ENCODE results near the gene TTC36. TPM values are rescaled to one million over a fixed set of nuclear protein-coding genes. Genes with fewer than 3 reads are reported as not detected.
"Not testable (repeated sequence)": the region's sequence is repeated elsewhere in the genome, so short reads cannot be mapped to it uniquely, and the experiment has no call there.

Gene TTC36
- total RNA-seq, 1 donor from 2014 or later: not detected

- no peak for TF ChIP-seq EZH2phosphoT487 (IDR thresholded peaks at IDR 0.05)
- no peak for TF ChIP-seq EZH2 (IDR thresholded peaks at IDR 0.05)
- TF ChIP-seq CTCF (IDR thresholded peaks at IDR 0.05): no peak
- no peaks in the 10 kb centered on the region for H3K27me3 ChIP-seq
- Mint-ChIP-seq H3K27me3 (ENCODE audit: insufficient read depth, low read depth) (no peaks in the 10 kb centered on the region), H3K4me3 (peak overlapping the region; percentile 97), H3K9me3 (no peaks in the 10 kb centered on the region), H3K27ac (peak overlapping the region; percentile 89), H3K36me3 (peaks cover 1% of the 10 kb centered on the region), H3K4me1 (peaks cover 23% of the 10 kb centered on the region)
- peak overlapping the region; percentile 99 for H3K4me3 ChIP-seq
- peak overlapping the region; percentile 93 for H3K27ac ChIP-seq
- H3K36me3 ChIP-seq: no peaks in the 10 kb centered on the region
- peaks cover 5% of the 10 kb centered on the region for H3F3A ChIP-seq (ENCODE audit: low read depth)
- peaks cover 58% of the 10 kb centered on the region for H3K79me2 ChIP-seq (ENCODE audit: low read depth)
- DNase-seq (ENCODE audit: low spot score): peak; percentile 3
- H3K9ac ChIP-seq: peak overlapping the region; percentile 89
- H2AFZ ChIP-seq (replicated peaks): peak overlapping the region; percentile 97
- no peaks in the 10 kb centered on the region for H3K9me3 ChIP-seq (ENCODE audit: low read depth)
- H4K20me1 ChIP-seq (ENCODE audit: low read depth): peaks cover 55% of the 10 kb centered on the region
- peaks cover 14% of the 10 kb centered on the region for H3K4me1 ChIP-seq
- peak overlapping the region; percentile 88 for H3K4me2 ChIP-seq
Measured at GRCh38 chr11:118572981-118573550, 45.8 kb downstream of the TTC36 start.

GRCh38 chr11:118574636-118575035 lies 47.4 kb downstream of the TTC36 start:
- H3F3A ChIP-seq (ENCODE audit: low read depth): peaks cover 5% of the 10 kb centered on the region
- H3K27ac Mint-ChIP-seq: no peak overlapping the region
- H3K36me3 Mint-ChIP-seq: peaks cover 1% of the 10 kb centered on the region
- H3K4me1 Mint-ChIP-seq: peaks cover 23% of the 10 kb centered on the region
- no peak for DNase-seq (ENCODE audit: low spot score)
- no peaks in the 10 kb centered on the region for H3K27me3 Mint-ChIP-seq (ENCODE audit: insufficient read depth, low read depth)
- no peak overlapping the region for H2AFZ ChIP-seq (replicated peaks)
- H3K9me3 ChIP-seq (ENCODE audit: low read depth): no peaks in the 10 kb centered on the region
- peaks cover 14% of the 10 kb centered on the region for H3K4me1 ChIP-seq
- peak overlapping the region; percentile 99 for H3K4me3 ChIP-seq
- H3K79me2 ChIP-seq (ENCODE audit: low read depth): peaks cover 74% of the 10 kb centered on the region
- no peak for TF ChIP-seq CTCF (IDR thresholded peaks at IDR 0.05)
- no peak for TF ChIP-seq EZH2phosphoT487 (IDR thresholded peaks at IDR 0.05)
- TF ChIP-seq EZH2 (IDR thresholded peaks at IDR 0.05): no peak
- H3K27me3 ChIP-seq: no peaks in the 10 kb centered on the region
- peak overlapping the region; percentile 68 for H3K4me3 Mint-ChIP-seq
- peaks cover 70% of the 10 kb centered on the region for H4K20me1 ChIP-seq (ENCODE audit: low read depth)
- H3K9me3 Mint-ChIP-seq: no peaks in the 10 kb centered on the region
- peak overlapping the region; percentile 88 for H3K4me2 ChIP-seq
- H3K27ac ChIP-seq: no peak overlapping the region
- H3K9ac ChIP-seq: no peak overlapping the region
- H3K36me3 ChIP-seq: no peaks in the 10 kb centered on the region

- not testable (repeated sequence) for H3K36me3 Mint-ChIP-seq; DNase-seq (ENCODE audit: low spot score); H3K27ac ChIP-seq; H2AFZ ChIP-seq (replicated peaks); H3K4me3 Mint-ChIP-seq; H3K4me2 ChIP-seq; H3K27me3 Mint-ChIP-seq (ENCODE audit: insufficient read depth, low read depth); H3K9me3 ChIP-seq (ENCODE audit: low read depth); H3K27ac Mint-ChIP-seq; H3K9ac ChIP-seq; H3K27me3 ChIP-seq; H3K4me3 ChIP-seq; H3F3A ChIP-seq (ENCODE audit: low read depth); H3K9me3 Mint-ChIP-seq; H3K36me3 ChIP-seq
- peaks cover 14% of the 10 kb centered on the region for H3K4me1 ChIP-seq
- H3K4me1 Mint-ChIP-seq: peaks cover 19% of the 10 kb centered on the region
- peaks cover 90% of the 10 kb centered on the region for H3K79me2 ChIP-seq (ENCODE audit: low read depth)
- H4K20me1 ChIP-seq (ENCODE audit: low read depth): peaks cover 89% of the 10 kb centered on the region
Measured at GRCh38 chr11:118577995-118578394, 50.7 kb downstream of the TTC36 start.

Other genes starting within 250 kb of the TTC36 start
- not detected in 2 replicates for gene CD3E, start 222.7 kb upstream of the TTC36 start, total RNA-seq (ENCODE audit: low replicate concordance)
- not detected in 2 replicates for gene CD3D, start 184.8 kb upstream of the TTC36 start, total RNA-seq (ENCODE audit: low replicate concordance)
- not detected in 2 replicates for gene CD3G, start 183.1 kb upstream of the TTC36 start, total RNA-seq (ENCODE audit: low replicate concordance)
- 36.1 and 45.0 TPM in 2 replicates for gene UBE4A, start 167.9 kb upstream of the TTC36 start, total RNA-seq (ENCODE audit: low replicate concordance)
- gene ATP5MG, start 125.9 kb upstream of the TTC36 start, total RNA-seq (ENCODE audit: low replicate concordance): 42.6 and 113 TPM in 2 replicates
- 63.6 and 73.8 TPM in 2 replicates for gene KMT2A, start 91.0 kb upstream of the TTC36 start, total RNA-seq (ENCODE audit: low replicate concordance)
- gene TMEM25, start 3.7 kb downstream of the TTC36 start, total RNA-seq (ENCODE audit: low replicate concordance): 28.2 and 29.0 TPM in 2 replicates
- 40.1 and 47.5 TPM in 2 replicates for gene IFT46, start 38.5 kb downstream of the TTC36 start, total RNA-seq (ENCODE audit: low replicate concordance)
- gene ARCN1, start 44.9 kb downstream of the TTC36 start, total RNA-seq (ENCODE audit: low replicate concordance): 97.8 and 112 TPM in 2 replicates
- 35.7 and 100 TPM in 2 replicates for gene PHLDB1, start 80.1 kb downstream of the TTC36 start, total RNA-seq (ENCODE audit: low replicate concordance)
- gene TREH, start 152.2 kb downstream of the TTC36 start, total RNA-seq (ENCODE audit: low replicate concordance): not detected in 2 replicates